DOHH2 (cell line): Measurements from ENCODE around the gene PLLP.
A peak's percentile ranks its signal among the peaks of the same experiment; 100 is the strongest.

Experiments
- H3F3A ChIP-seq: fragments of 200-600 bp; sonication (generic), shearing (Covaris generic); 2 replicates; pipeline ENCODE4 v1.6.0; 2016; ENCODE audit warnings: antibody characterized with exemption, mild to moderate bottlenecking; ENCODE audit not compliant: control insufficient read depth, insufficient read depth
- H3K27ac ChIP-seq: fragments of 200-600 bp; sonication (generic); 2 replicates; pipeline ENCODE4 v1.5.1; 2014; ENCODE audit warnings: low read depth, mild to moderate bottlenecking, low read length, moderate library complexity
- H3K27me3 ChIP-seq: fragments of 200-600 bp; sonication (generic); 2 replicates; pipeline ENCODE4 v1.6.1; 2014; ENCODE audit warnings: mild to moderate bottlenecking, low read length, mixed read lengths; ENCODE audit not compliant: control insufficient read depth
- H3K36me3 ChIP-seq: fragments of 200-600 bp; sonication (generic); 2 replicates; pipeline ENCODE4 v1.6.1; 2014; ENCODE audit warnings: mild to moderate bottlenecking, low read length, moderate library complexity, mixed read lengths; ENCODE audit not compliant: control insufficient read depth
- H3K4me1 ChIP-seq: fragments of 200-600 bp; sonication (generic); 2 replicates; pipeline ENCODE4 v1.6.1; 2014; ENCODE audit warnings: mild to moderate bottlenecking, low read length, mixed read lengths; ENCODE audit not compliant: control insufficient read depth
- H3K4me2 ChIP-seq: fragments of 200-600 bp; sonication (generic); 2 replicates; pipeline ENCODE4 v1.6.0; 2014; ENCODE audit warnings: mild to moderate bottlenecking, low read length, moderate library complexity
- H3K4me3 ChIP-seq: fragments of 200-600 bp; sonication (generic); 2 replicates; pipeline ENCODE4 v1.5.1; 2014; ENCODE audit warnings: mild to moderate bottlenecking, low read length, mixed read lengths
- H3K79me2 ChIP-seq: fragments of 200-600 bp; sonication (generic); 2 replicates; pipeline ENCODE4 v1.6.1; 2014; ENCODE audit warnings: mild to moderate bottlenecking, low read length, mixed read lengths; ENCODE audit not compliant: control insufficient read depth
- H3K9me2 ChIP-seq: fragments of 200-600 bp; sonication (generic); replicated peaks from 2 replicates; pipeline ENCODE4 v1.6.1; 2014; ENCODE audit warnings: mild to moderate bottlenecking, low read length, mixed read lengths; ENCODE audit not compliant: control insufficient read depth
- H3K9me3 ChIP-seq: fragments of 200-600 bp; sonication (generic); 2 replicates; pipeline ENCODE4 v1.6.1; 2014; ENCODE audit warnings: antibody characterized with exemption, low read length, mixed read lengths; ENCODE audit not compliant: control insufficient read depth, insufficient read depth
- H4K20me1 ChIP-seq: fragments of 200-600 bp; sonication (generic); 2 replicates; pipeline ENCODE4 v1.6.0; 2014; ENCODE audit warnings: low read depth, mild to moderate bottlenecking, antibody characterized with exemption, low read length, moderate library complexity; ENCODE audit not compliant: control insufficient read depth, insufficient read depth
- EZH2phosphoT487 ChIP-seq: fragments of 200-600 bp; sonication (generic); IDR thresholded peaks from 2 replicates; pipeline ENCODE4 v1.6.1; 2017; ENCODE audit warnings: borderline replicate concordance, mild to moderate bottlenecking, antibody characterized with exemption, low read length, moderate library complexity, mixed read lengths
- TF ChIP-seq, protein P1 (sequence below): fragments of 200-600 bp; sonication (generic); IDR thresholded peaks from one replicate; pipeline ENCODE4 v1.5.1; 2014; ENCODE audit warnings: antibody characterized with exemption, mild to moderate bottlenecking, low read depth, low read length; ENCODE audit not compliant: poor library complexity, severe bottlenecking

PLLP gene

GRCh38 chr16:57300387-57301125 lies 16.1 kb upstream of the PLLP start:
- H3F3A ChIP-seq: peaks cover 13% of the 10 kb centered on the region; the same call in 1 of the 2 replicates
- H3K4me2 ChIP-seq: peak overlapping the region; percentile 76
- no peaks in the 10 kb centered on the region for H3K9me2 ChIP-seq
- H3K36me3 ChIP-seq: no peaks in the 10 kb centered on the region
- H3K4me3 ChIP-seq: peak overlapping the region; percentile 83
- H4K20me1 ChIP-seq: no peaks in the 10 kb centered on the region
- peaks cover 30% of the 10 kb centered on the region for H3K4me1 ChIP-seq
- no peaks in the 10 kb centered on the region for H3K9me3 ChIP-seq
- TF ChIP-seq, protein P1, sequence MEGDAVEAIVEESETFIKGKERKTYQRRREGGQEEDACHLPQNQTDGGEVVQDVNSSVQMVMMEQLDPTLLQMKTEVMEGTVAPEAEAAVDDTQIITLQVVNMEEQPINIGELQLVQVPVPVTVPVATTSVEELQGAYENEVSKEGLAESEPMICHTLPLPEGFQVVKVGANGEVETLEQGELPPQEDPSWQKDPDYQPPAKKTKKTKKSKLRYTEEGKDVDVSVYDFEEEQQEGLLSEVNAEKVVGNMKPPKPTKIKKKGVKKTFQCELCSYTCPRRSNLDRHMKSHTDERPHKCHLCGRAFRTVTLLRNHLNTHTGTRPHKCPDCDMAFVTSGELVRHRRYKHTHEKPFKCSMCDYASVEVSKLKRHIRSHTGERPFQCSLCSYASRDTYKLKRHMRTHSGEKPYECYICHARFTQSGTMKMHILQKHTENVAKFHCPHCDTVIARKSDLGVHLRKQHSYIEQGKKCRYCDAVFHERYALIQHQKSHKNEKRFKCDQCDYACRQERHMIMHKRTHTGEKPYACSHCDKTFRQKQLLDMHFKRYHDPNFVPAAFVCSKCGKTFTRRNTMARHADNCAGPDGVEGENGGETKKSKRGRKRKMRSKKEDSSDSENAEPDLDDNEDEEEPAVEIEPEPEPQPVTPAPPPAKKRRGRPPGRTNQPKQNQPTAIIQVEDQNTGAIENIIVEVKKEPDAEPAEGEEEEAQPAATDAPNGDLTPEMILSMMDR: peak; percentile 96
- TF ChIP-seq EZH2phosphoT487: no peak
- H3K27me3 ChIP-seq: peaks cover 29% of the 10 kb centered on the region
- H3K27ac ChIP-seq: peak overlapping the region; percentile 80
- H3K79me2 ChIP-seq: no peaks in the 10 kb centered on the region

DNA sequence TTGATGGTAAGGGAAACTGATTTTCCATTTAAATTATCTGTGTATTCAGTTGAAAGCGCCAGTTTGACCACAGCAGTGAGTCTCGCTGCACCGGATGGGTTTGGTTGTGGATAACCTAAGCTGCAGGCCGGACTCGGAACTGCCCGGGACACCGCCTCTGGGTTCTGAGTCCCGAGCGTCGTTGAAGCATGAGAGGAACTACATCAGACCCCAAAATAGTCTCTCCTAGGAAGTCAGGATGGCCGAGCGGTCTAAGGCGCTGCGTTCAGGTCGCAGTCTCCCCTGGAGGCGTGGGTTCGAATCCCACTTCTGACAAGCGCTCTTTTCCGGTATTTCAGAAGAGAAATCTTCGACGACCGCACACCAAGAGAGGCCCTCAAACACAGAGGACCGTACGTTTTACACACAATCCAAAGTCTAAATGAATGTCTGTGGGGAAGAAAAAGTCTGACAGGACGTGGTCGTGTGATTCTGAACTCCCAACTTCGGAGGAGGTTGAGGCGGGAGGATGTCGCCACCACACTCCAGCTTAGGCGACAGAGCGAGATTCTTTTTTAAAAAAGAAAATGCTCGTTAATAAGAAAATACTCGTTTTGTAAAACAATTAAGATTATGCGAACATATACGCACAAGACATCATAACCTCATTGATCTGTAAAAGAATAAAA lies 15.4 kb upstream of the PLLP start:
- Histone ChIP-seq H4K20me1 (no peaks in the 10 kb centered on the region), H3K79me2 (no peaks in the 10 kb centered on the region), H3K9me2 (no peaks in the 10 kb centered on the region), H3K36me3 (no peaks in the 10 kb centered on the region), H3F3A (peaks cover 13% of the 10 kb centered on the region; the same call in 1 of the 2 replicates), H3K4me3 (peak overlapping the region; percentile 83), H3K9me3 (no peaks in the 10 kb centered on the region), H3K4me2 (peak overlapping the region; percentile 66), H3K4me1 (peaks cover 30% of the 10 kb centered on the region), H3K27ac (peak overlapping the region; percentile 80), H3K27me3 (peaks cover 25% of the 10 kb centered on the region)
- no peak for TF ChIP-seq EZH2phosphoT487
- TF ChIP-seq, protein P1: peak; percentile 6

DNA sequence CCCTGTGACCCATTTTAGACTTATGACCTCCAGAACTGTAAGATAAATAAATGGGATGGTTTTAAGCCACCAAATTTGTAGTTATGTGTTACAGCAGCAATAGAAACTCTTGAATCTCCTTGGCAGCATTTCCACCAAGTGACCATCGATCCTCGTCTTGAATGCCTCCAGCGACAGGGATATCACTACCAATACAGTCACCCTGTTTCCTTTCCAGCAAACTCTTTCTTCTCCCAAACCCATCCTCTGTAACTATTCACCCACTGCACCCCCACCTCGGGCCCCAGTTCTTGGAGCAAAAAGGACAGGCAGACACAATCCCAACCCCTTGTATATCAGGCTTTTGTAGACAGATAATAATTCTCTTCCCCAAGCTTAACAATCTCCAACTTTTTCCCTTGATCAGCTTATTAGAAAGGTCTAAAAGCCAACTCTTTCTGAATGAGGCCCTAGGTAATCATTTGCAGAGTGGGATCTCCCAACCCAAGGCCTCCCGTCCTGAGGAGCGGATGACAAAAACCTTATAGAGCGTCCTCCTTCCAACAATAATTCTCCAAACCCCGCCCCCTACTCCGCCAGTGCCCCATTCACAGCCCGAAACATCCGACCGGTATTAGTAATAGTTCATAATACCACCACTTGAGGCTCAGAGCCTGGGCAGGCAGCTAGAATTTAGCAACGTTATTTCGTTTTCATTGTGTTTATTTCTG lies 14.7 kb upstream of the PLLP start:
- Histone ChIP-seq H3K9me3 (no peaks in the 10 kb centered on the region), H3K27ac (peak overlapping the region; percentile 80), H3K4me2 (peak overlapping the region; percentile 66), H4K20me1 (no peaks in the 10 kb centered on the region), H3K79me2 (no peaks in the 10 kb centered on the region), H3K9me2 (no peaks in the 10 kb centered on the region), H3K4me1 (peaks cover 30% of the 10 kb centered on the region), H3K36me3 (no peaks in the 10 kb centered on the region), H3K27me3 (peaks cover 21% of the 10 kb centered on the region), H3K4me3 (peak overlapping the region; percentile 83), H3F3A (peaks cover 13% of the 10 kb centered on the region; the same call in 1 of the 2 replicates)
- TF ChIP-seq, protein P1: peak; percentile 28
- TF ChIP-seq EZH2phosphoT487: no peak
